ENCODE data around the gene SFT2D1.

- TF ChIP-seq YY1 (IDR thresholded peaks at IDR 0.05; ENCODE audit: insufficient read depth, insufficient read length) (no peak), SUZ12 (IDR thresholded peaks at IDR 0.05; ENCODE audit: extremely low read depth, insufficient read depth, insufficient read length) (no peak)
Measured at GRCh38 chr6:166379103-166379586, 36.8 kb upstream of the SFT2D1 start.
